Left lung (tissue), 10 donors: Measurements from ENCODE around the gene RABL3. TPM values are rescaled to one million over a fixed set of nuclear protein-coding genes. Genes with fewer than 3 reads are reported as not detected.

ENCODE experiments used
- ATAC-seq: fragments of 200-7000 bp; cut with Tn5 transposase; one replicate; pipeline ENCODE4 v1.9.1; 2020; ENCODE audit warnings: moderate library complexity
- DNase-seq, 4 donors: peaks; one replicate each; pipeline ENCODE4 v3.0.0-alpha.2; 2013 to 2020
- H3K27ac ChIP-seq, 2 donors: fragments of 200-600 bp; sonication (generic) in 1 of 2; one replicate each; pipeline versions ENCODE4 v1.5.0 to v1.8.0; 2020 to 2021
- H3K27me3 ChIP-seq, 2 donors: fragments of 200-600 bp; sonication (generic) in 1 of 2; one replicate each; pipeline versions ENCODE4 v1.5.0 to v1.8.0; 2020 to 2021
- H3K36me3 ChIP-seq, 2 donors: fragments of 200-600 bp; sonication (generic) in 1 of 2; one replicate each; pipeline versions ENCODE4 v1.5.0 to v1.8.0; 2020 to 2021
- H3K4me1 ChIP-seq, 2 donors: fragments of 200-600 bp; one replicate each; pipeline ENCODE4 v1.8.0; 2021
- H3K4me3 ChIP-seq, 2 donors: fragments of 200-600 bp; sonication (generic) in 1 of 2; one replicate each; pipeline versions ENCODE4 v1.5.0 to v1.8.0; 2020 to 2021; ENCODE audit warnings: mild to moderate bottlenecking in 1 of 2
- H3K9me3 ChIP-seq, 2 donors: fragments of 200-600 bp; sonication (generic) in 1 of 2; one replicate each; pipeline versions ENCODE4 v1.5.0 to v1.8.0; 2020 to 2021
- intact Hi-C, 2 donors: fragments of 100-400 bp; cut with DNase I; formaldehyde crosslinking; loops; one replicate each; pipeline versions ENCODE4 v1.11.2 to v1.14.2; 2022
- polyA plus RNA-seq, 6 donors: library from polyadenylated mRNA; unstranded; fragments of 120-200 nt; gene quantifications; one replicate each; pipeline ENCODE4 v1.2.1, GENCODE V29; 2013; ENCODE audit not compliant: insufficient read length in 6 of 6
- total RNA-seq, 2 donors: library from RNA; stranded (reverse); fragmentation: NEBNext Ultra II Directional; extraction: Animal tissue kit (Norgen Biotek cat#: 25700); gene quantifications; one replicate each; pipeline ENCODE4 v1.2.1, GENCODE V29; 2021
- TF ChIP-seq, protein P1 (sequence below), 2 donors: fragments of 200-600 bp; sonication (generic) in 1 of 2; IDR thresholded peaks; one replicate each; pipeline versions ENCODE4 v1.5.0 to v1.8.0; 2021; ENCODE audit warnings: antibody characterized with exemption in 2 of 2
- donor health status: DM: no; HTN: yes; CAD: no.
- donor health status: DM: no; HTN: no; CAD: no.

The RABL3 gene
- total and polyA plus RNA-seq, 8 donors, result 19.0 to 29.2 (median 24.1) TPM

DNA sequence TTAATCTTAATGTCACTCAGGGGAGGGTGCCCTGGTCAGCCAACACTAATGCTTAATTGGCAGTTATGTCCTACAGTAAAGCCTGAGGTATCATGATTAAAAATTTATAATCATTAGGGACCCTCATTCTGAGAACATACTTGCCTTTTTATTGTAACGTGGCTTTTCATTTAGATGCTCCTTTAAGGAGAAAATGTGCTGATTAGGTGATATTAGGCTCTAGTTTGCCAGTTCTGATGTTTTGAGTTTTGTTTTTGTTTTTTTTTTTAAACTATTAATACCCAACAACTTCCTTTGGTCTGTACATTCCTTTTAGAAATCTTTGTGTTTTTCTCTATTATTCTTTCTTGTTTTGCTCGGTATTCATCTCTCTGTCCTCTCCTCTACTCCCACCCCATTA lies 10.5 kb upstream of the RABL3 start:
- no peak overlapping the region for H3K27ac ChIP-seq
- no peaks in the 10 kb centered on the region for H3K4me1 ChIP-seq
- TF ChIP-seq, protein P1, sequence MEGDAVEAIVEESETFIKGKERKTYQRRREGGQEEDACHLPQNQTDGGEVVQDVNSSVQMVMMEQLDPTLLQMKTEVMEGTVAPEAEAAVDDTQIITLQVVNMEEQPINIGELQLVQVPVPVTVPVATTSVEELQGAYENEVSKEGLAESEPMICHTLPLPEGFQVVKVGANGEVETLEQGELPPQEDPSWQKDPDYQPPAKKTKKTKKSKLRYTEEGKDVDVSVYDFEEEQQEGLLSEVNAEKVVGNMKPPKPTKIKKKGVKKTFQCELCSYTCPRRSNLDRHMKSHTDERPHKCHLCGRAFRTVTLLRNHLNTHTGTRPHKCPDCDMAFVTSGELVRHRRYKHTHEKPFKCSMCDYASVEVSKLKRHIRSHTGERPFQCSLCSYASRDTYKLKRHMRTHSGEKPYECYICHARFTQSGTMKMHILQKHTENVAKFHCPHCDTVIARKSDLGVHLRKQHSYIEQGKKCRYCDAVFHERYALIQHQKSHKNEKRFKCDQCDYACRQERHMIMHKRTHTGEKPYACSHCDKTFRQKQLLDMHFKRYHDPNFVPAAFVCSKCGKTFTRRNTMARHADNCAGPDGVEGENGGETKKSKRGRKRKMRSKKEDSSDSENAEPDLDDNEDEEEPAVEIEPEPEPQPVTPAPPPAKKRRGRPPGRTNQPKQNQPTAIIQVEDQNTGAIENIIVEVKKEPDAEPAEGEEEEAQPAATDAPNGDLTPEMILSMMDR (IDR thresholded peaks at IDR 0.05), result no peak
- no peak for DNase-seq
- no peak for ATAC-seq
- intact Hi-C loops, result no loop called here
- H3K27me3 ChIP-seq, result no peaks in the 10 kb centered on the region
- no peaks in the 10 kb centered on the region for H3K9me3 ChIP-seq
- no peak overlapping the region for H3K4me3 ChIP-seq
- H3K36me3 ChIP-seq, result peaks cover 0 to 28% of the 10 kb centered on the region in 2 donors

DNA sequence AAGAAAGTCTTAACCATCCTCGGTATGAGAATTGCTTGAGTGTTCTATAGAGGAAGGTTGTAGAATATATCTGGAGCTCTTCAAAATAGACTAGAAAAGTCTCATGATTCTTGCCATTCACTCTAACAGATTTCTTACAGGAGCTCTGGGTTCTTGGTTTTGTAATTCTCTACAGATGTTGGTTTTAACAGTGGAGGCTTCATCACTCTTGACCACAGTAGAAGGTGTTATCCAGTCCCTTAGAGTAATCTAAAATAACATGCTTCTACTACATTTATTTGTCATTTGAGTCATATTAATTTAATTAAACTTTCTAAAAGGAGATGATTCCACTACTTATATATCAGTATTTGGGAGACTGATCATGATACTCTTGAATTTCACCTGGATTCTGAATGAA lies 9.9 kb upstream of the RABL3 start:
- DNase-seq, result no peak
- H3K9me3 ChIP-seq, result no peaks in the 10 kb centered on the region
- no peak overlapping the region for H3K4me3 ChIP-seq
- no peak overlapping the region for H3K27ac ChIP-seq
- TF ChIP-seq, protein P1 (IDR thresholded peaks at IDR 0.05), result no peak
- H3K27me3 ChIP-seq, result no peaks in the 10 kb centered on the region
- no peak for ATAC-seq
- H3K36me3 ChIP-seq, result peaks cover 0 to 28% of the 10 kb centered on the region in 2 donors
- intact Hi-C loops, result no loop called here
- no peaks in the 10 kb centered on the region for H3K4me1 ChIP-seq

- TF ChIP-seq, protein P1 (IDR thresholded peaks at IDR 0.05), result no peak
- Histone ChIP-seq H3K4me1 (no peaks in the 10 kb centered on the region), H3K9me3 (no peaks in the 10 kb centered on the region), H3K36me3 (peaks cover 0 to 28% of the 10 kb centered on the region in 2 donors), H3K27me3 (no peaks in the 10 kb centered on the region), H3K27ac (no peak overlapping the region), H3K4me3 (no peak overlapping the region)
- ATAC-seq, result no peak
- no peak for DNase-seq
- intact Hi-C loops, result no loop called here
These were observed 7.5 kb upstream of the RABL3 start for GRCh38 chr3:120749843-120750242.

DNA sequence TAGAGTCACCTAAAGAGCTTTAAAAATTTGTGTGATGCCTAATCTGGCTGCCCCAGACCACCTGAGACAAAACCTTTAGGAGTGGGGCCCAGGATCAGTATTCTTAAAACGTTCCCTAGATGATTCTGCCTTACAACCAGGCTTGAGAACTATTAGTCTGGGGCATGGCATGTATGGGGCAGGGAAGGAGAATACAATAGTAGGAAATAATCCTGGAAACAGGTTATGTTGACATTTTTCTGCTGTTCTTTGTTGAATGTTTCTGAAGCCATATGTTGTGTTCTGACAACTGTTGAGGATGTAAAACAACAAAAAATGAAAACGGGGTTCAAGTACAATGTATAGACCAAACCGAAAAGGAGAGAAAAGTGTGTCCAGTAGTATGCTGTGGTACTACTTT lies 3.1 kb upstream of the RABL3 start:
- DNase-seq, result no peak
- Histone ChIP-seq H3K27me3 (no peaks in the 10 kb centered on the region), H3K4me1 (peaks cover 0 to 22% of the 10 kb centered on the region in 2 donors), H3K36me3 (peaks cover 0 to 1% of the 10 kb centered on the region in 2 donors), H3K4me3 (no peak overlapping the region), H3K9me3 (no peaks in the 10 kb centered on the region), H3K27ac (no peak overlapping the region)
- TF ChIP-seq, protein P1 (IDR thresholded peaks at IDR 0.05), result no peak
- intact Hi-C loops, result no loop called here
- ATAC-seq, result no peak

- Histone ChIP-seq H3K4me1 (peaks cover 0 to 22% of the 10 kb centered on the region in 2 donors), H3K9me3 (no peaks in the 10 kb centered on the region), H3K36me3 (no peaks in the 10 kb centered on the region), H3K27me3 (no peaks in the 10 kb centered on the region), H3K27ac (peak overlapping the region in 1 of 2 donors; percentile 98), H3K4me3 (peak overlapping the region; percentile 65 to 81)
- intact Hi-C loops, result no loop called here
- DNase-seq, result no peak
- no peak for ATAC-seq
- TF ChIP-seq, protein P1 (IDR thresholded peaks at IDR 0.05), result no peak
These were observed 1.4 kb upstream of the RABL3 start for GRCh38 chr3:120743556-120744195.
